Stimulated activated CD8-positive, alpha-beta memory T cell treated with anti-CD3 and anti-CD28 coated beads, Interleukin-15, amount 100 ng/mL, for 1 hour (primary cell): ENCODE data around the gene FCN3.
A peak's percentile ranks its signal among the peaks of the same experiment; 100 is the strongest.

Experiments used
- DNase-seq: peaks from one replicate; pipeline ENCODE4 v3.0.0-alpha.2; 2020; ENCODE audit warnings: low read depth

The FCN3 gene

DNA sequence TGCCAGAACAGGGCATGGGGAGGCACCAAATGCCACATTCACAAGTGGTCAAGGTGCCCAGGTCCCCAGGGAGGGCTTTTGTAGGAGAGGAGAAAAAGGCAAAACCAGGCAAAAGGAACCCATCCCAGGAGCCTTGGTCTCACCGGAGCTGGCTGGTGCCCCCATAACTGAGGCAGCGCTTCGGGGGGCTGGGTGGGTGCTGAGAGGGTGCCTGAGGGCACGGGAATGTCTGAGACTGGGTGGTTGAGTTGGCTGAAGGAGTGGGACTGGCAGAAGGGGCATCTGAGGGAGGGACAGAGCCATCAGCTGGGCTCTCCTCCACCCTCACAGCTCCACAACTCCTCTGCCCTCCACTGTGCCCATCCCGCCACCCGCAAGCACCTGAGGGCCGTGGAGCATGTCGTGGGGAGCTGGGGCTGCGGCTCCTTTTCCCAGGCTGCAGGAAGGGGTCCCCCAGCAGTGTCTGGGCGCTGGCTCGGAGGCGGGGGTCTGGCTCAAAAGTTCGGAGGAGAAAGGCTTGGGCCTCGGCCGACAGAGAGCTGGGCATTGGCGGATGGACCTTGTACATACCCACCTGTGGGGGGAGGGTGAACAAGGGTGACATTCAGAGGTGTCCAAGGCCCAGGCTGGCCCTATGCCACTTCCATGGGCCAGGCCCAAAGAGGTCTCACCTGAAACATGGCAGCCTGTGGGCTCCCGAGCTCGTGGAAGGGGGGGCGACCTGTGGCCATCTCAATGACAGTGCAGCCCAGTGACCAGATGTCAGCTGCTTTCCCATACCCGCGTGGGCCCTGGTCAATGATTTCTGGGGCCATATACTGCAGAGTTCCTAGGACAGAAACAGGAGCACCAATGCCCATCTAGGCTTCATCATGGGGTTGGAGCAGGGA, 16.3 kb downstream of the FCN3 start:
- no peak for DNase-seq

DNA sequence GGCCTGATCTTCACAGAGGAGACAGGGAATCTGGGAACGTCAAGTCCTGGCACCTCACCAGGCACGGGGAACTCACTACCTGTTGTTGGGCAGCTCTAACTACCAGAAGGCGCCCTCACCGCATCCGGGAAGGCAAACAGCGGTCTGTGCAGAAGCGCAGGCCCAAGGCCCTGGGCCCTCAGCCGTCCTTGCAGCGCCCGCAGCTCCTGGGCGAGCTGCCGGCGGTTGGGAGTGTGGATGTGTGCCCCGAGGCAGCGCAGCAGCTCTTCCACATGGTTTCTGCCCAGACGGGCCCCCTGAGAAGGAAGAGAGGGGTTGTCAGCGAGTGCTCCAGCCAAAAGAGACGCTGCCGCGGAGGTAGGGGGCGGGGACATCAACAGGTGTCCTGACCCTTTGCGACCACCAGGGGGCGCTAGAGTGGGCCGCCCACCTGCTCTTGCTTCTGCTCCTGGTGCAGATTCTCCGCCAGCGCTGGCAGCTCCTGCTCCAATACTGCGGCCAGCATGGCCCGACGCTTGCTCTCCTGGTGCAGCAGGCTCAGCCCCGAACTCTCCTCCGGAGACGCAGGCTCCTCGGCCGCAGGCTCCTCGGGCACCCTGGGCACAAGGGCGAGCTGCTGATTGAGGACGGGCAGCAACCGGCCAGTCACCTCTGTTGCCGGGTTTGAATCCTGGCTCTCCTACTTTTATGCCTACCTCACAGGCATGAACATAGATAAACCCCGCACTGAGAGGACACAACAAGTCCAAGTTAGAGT, 17.2 kb downstream of the FCN3 start:
- DNase-seq: peak; percentile 68

DNA sequence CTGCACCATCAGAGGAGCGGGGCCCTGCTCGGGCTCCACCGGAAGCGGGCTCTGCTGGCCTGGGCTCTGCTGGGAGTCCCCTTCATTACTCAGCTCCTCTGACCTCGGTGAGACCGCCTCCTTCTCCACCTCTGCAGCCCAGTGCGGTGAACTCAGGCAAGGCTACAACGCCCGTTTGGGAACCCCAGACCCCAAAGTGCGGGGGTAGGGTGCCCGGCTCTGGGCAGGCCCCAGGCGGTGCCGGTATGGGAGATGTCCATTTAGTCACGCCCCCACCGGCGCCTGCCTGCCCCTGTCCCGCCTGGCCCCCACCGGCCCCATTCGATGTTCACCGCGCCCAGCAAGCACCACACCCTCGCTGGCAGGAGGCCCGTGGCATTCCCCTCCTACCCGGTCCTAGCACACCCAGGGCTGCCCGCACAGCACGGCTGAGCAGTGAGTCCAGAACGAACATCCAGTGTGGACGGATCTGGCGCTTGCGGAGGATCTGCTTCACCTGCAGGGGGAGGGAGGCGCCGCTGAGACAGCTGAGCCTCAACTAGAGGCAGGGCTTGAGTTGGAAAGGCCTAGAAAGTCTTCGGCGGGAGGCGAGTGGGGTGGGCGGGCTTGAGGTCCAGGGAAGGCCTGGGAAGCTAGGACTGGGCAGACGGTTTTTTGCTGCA, 17.9 kb downstream of the FCN3 start:
- no peak for DNase-seq

DNA sequence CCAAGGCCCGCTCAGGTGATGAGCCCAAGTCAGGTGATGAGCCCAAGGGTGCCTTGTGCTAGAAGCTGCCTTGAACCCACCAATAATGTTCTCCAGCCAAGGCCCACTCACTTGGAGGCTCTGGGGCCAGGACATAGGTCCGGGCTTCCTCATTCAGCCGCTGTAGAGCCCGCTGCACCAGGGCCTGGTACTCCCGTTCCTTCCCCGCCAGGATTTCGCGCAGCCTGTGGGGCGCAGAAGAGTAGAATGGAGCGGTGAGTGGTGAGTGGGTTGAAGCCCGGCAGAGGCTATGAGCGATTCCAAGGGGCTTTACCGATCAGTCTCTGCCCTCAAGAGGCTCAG, 18.4 kb downstream of the FCN3 start:
- DNase-seq: no peak

DNA sequence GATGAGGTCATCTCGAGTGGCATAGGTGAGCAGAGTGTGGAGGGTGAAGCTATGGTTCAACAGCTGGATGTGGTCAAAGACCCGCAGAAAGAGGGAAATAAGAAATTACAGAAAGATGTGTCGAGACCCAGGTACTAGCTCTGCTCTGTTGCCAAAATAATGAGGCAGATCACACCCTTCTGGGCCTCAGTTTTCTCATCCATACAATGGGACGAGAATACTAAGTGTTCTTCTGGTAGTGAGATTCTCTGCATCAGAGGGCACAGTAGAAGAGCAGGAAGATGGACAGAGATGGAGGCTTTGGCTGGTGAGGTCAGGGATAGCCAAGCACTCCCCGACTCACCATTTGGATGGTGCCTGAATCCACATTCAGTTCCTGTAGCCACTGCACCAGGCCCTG, 18.9 kb downstream of the FCN3 start:
- DNase-seq: no peak

DNA sequence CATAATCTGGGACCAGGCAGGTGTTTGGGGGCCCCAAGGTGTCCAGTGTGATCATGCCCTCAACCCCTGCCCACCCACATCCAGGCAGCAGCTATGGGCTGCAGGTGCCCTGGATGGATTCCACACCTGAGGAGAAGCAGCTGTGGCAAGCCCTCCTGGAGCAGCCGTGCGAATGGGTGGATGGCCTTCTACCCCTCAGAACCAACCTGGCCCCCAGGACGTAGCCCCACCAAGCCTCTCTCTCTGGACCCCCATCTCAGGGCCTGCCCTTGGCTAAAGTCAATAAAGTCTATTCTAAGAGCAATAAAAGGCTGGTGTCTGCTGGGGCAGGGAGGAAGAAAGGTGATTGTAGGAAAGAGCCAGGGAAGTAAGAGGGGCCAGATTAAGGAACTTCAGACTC, 21.0 kb downstream of the FCN3 start:
- no peak for DNase-seq

DNA sequence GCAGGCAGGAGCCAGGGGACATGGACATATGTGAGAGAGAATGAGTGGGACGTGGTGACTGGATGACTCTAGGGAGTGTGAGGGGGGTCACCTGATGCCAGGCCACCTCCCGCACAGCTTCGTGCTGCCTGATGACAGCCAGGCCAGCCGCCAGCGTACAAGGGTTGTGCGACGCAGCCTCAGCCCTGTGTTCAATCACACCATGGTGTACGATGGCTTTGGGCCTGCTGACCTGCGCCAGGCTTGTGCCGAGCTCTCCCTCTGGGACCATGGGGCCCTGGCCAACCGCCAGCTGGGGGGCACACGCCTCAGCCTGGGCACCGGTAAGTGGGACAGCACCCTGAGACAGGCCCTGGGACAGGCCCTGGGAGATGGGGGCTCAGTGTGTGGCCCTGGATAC, 21.5 kb downstream of the FCN3 start:
- DNase-seq: no peak

DNA sequence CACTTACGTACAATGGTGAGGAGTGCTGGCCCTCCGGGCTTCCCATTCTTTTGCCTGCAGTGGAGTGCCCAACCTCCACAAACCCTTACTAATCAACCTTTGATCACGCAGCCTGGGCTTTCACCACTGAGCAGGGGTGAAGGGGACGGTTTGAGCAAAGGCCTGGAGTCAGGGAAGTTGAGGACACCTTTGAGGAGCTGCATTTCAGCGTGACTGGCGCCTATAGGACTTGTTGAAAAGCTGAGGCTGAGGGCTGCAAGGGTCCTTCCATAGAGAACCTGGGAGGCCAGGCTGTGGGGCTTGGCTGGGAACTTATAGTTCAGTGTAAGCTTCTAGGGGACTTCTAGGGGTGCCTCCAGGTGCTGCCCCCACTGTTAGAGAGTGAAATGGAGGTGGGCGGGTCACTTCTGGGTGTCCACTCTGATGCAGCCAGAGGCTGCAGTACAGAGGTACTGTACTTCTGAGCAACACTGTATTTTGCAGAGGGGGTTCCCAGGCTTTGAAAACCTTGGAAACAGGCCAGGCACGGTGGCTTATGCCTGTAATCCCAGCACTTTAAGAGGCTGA, 23.0 kb downstream of the FCN3 start:
- no peak for DNase-seq

DNA sequence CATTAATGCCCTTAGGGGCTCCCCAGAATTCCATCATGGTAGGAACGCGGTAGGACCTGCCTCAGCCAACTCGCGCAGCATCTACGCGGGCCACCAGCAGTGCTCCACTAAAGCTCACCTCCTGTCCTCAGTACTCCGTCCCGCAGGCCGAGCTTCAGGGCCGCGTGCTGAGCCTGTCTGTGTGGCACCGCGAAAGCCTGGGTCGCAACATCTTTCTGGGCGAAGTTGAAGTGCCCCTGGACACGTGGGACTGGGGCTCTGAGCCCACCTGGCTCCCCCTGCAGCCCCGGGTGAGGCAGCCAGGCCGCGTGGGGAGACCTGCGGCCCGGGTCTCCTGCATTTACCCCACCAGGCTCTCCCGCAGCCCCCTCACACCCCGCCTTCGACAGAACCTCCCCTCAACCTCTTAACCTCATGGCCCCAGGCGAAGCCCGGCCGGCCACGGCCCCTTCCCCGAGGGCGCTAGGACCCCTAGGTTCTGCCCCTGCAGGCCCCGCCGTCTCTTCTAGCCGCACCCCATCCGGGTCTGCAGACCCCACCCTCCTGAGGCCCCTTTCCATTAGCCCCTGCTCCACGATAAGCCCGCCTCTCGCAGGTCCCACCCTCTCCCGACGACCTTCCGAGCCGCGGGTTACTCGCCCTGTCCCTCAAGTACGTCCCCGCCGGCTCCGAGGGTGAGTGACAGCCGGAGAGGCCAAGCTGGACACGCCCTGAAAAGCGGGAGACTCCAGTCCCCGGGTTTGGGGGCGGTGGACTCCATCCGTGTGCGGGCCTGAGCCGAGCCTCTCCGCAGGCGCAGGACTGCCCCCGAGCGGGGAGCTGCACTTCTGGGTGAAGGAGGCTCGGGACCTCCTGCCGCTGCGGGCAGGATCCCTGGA, 23.7 kb downstream of the FCN3 start:
- DNase-seq: no peak

DNA sequence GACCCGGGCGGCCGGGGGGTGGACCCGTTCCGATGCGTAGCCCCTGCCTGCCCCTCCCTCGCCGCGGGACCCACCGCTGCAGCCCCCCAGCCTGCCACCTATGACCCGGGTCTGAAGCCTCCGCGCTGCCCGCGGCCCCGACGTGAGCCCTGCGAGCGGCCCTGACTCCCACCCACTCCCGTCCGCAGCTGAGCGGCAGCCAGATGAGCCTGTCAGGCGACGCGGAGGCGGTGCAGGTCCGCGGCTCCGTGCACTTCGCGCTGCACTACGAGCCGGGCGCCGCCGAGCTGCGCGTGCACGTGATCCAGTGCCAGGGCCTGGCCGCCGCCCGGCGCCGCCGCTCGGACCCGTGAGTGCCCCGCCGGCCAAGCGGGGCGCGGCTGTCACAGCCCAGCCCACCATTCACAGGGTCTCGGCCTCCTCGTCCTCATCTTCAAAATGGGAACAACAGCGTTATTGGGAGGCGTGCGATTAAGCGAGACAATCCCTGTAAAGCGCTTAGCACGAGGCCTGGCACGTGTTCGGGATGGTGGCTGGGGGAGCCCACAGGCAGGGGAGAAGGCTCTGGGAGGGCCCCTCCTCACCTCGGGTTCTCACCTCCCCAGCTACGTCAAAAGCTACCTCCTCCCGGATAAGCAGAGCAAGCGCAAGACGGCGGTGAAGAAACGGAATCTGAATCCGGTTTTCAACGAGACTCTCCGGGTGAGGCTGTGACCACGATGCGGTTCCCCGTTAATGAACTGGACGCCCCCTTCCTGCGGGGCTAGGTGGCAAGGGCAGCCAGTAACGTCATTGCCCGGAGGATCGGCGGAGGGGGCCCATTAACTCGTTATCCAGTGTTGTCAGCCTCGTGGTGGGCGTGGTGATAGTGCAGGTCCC, 24.6 kb downstream of the FCN3 start:
- no peak for DNase-seq

DNA sequence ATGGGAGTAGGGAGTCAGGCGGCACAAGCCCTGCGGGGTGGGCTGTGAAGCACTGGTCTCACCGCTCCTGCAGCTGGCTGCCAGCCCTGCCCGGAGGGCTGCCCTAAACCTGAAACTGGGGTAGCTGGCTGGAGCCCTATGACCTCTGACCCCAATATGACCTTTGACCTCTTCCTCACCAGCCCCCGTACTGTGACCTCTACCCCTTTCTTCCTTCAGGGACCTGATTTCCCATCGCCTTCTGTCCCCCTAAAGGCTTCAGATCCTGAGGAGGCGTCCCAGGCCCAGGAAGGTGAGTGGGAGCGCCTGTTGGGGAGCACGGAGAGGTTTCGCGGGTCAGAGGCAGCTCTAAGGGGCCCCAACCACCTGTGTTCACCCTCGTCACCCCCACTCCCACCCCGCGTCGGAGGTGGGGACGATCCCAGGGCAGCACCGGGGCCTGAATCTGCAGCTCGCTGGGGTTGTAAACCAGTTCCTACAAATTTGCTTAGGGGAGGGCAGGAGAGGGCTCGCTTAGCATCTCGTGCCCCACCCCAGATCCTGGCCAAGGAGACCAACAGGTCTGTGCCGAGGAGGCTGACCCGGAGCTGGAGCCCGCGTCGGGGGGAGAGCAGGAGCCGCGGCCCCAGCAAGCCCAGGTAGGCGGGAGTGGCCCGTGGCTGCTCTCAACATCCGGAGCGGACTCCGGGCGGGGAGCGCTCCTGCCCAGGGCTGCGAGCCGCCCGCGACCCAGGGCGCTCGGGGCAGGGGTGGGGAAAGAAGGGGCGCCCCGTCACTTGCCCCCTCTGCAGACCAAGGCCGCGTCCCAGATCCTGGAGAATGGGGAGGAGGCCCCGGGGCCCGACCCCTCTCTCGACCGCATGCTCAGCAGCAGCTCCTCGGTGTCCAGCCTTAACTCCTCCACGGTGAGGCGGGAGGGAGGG, 25.5 kb downstream of the FCN3 start:
- DNase-seq: no peak

DNA sequence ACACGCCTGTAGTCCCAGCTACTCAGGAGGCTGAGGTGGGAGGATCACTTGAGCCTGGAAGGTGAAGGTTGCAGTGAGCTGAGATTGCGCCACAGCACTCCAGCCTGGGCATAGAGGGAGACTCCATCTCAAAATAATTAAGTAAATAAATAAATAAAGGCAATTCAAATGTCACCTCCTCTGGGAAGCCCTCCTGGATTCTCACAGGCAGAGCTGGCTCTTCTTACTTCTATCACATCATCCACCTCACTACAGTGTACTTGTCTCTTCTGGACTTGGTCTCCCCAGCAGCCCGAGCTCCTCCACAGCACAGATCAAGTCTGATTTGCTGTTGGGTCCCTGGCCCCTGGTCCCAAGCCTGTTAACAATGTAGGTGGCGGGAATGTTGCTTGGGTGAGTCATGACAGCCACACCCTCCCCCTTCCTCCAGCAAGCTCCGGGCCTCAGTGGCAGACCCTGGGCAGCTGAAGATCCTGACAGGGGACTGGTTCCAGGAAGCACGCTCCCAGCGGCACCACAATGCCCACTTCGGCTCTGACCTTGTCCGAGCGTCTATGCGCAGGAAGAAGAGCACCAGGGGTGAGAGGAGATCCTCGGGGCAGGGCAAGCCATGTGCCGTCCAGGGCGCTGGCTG, 27.5 kb downstream of the FCN3 start:
- DNase-seq: no peak

DNA sequence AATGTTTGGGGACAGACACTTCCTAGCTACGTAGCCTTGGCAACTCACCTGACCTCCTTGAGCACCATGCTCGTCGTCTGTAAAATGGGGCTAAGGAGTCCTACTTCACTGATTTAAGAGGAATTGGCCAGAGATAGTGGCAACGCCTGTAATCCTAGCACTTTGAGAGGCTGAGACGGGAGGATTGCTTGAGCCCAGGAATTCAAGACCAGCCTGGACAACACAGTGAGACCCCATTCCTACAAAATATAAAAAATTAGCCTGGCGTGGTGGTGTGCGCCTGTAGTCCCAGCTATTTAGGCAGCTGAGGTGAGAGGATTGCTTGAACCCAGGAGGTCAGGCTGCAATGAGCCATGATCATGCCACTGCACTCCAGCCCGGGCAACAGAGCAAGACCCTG, 28.3 kb downstream of the FCN3 start:
- DNase-seq: no peak

DNA sequence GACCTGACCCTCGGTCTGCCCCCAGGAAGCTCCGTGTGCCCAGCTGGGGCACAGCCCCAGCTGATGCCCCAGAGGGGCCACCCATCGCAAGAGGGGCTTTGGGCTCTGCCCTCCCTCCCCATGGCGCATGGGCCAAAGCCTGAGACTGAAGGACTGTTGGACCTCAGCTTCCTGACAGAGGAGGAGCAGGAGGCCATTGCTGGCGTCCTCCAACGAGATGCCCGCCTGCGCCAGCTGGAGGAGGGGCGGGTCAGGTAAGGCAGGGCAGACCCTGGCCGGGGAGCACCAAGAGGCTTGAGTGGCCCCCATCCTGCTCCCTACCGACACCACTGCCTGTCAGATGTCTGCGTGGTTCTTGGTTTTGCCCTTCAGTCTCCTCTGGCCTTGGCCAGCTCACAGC, 29.4 kb downstream of the FCN3 start:
- no peak for DNase-seq

DNA sequence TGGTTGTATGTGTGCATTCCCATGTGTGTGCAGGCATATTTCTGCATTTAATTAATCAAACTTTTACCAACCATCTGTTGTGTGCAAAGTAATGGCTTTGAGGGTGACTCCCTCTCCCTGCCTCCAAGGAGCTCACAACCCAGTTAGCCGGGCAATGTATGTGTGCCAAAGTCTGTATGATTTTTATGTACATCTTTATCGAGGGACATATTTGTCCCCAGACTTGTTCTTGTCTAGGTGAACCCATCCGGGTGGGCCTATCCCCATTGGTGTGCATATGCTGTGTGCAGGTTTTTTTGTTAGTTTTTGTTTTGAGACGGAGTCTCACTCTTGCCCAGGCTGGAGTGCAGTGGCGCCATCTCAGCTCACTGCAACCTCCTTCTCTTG, 31.0 kb downstream of the FCN3 start:
- DNase-seq: no peak

DNA sequence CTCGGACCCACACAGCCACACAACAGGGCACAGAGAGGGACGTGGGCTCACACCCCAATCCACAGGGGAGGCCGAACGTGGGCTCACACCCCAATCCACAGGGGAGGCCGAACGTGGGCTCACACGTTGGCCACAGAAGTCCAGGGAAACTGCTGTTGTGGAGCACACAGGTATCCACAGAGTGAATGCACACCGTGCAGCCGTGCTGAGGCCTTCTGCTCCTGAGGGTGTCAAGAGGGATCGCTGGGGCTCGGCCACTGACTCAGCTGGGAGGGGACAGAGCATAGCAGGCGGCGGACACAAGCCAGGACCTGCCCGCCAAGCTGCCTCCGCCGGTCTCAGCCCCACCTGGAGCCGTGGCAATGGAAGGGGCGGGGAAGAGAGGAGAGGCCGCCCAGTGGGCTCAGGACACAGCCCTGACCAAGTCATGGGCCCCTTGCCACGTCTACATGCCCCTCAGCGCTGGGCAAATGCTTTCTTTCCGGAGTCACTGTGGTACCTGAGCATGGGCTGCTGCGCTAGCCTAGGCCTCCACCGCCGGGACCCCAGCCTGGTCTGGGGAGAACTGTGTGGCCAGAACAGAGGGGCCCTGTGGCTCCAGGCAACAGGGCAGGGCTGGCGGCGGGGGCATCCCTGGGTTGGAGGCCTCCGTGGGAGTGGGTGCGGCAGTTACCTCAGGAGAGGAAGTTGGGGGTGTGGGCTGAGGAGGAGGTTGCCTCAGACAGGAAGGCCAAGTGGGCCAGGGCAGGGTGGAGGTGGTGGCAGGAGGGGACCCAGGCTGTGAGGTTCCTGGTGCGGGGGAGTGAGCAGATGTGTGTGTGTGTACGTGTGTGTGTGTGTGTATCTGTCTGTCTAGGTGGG, 31.6 kb downstream of the FCN3 start:
- peak; percentile 50 for DNase-seq

DNA sequence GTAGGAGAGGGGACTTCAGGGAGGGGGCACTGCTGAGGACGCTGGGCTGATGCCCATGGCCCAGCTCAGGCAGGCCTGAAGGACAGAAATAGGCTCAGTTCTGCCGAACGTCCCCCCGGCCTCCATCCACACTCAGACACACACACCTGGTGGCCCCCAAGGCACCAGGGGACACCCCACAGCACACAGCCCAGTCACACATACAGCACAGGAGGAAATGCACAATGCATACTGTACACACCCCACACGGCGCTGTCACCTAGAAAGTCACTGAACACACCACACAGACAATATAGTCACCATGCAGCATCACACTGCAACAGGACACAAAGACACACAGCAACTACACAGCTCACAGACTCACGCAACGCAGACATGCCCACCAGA, 32.2 kb downstream of the FCN3 start:
- DNase-seq: no peak
